HG03108 (cell line): ENCODE data around the gene FGF10.

Source experiments
- ATAC-seq: cut with Tn5 transposase; IDR thresholded peaks from one replicate; pipeline ENCODE4 v1.9.1; 2021; ENCODE audit warnings: moderate library complexity; ENCODE audit not compliant: unreplicated experiment

The FGF10 gene

DNA sequence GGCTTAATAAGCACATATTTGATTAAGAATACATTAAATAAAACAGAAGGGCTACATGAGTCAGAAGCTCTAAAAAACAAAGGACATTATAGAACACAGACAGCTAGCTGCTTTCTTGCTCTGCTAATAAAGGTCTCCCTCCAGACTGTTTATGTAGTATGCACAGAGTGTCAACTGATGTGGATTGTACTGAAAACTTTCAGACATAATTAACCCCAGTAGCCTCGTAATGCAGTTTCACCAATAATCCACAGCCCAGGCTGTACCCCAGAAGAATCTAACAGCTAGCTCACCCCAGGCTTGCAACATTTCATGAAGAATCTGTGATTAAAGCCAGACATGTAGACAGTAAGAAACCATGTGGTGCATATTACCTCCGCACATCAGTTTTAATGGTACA, 30.8 kb downstream of the FGF10 start:
- ATAC-seq: no peak

DNA sequence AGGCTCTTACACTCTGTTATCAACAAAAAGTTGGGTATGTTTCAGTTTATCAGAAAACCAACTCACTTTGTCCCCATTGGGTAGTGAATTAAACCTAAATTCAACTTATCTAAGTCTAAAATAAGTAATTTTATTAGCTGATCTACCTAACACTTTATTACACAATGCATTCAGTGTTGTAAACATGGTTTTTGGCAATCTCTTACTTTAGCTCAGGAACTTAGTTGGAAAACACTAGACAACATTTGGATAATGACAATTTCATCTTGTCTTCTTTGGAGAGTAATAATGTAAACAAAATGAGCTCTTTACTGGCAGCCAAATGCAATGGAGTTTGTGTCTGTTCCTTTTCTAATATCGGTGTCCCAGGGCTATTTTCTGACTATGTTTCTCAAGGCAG, 33.0 kb downstream of the FGF10 start:
- no peak for ATAC-seq

DNA sequence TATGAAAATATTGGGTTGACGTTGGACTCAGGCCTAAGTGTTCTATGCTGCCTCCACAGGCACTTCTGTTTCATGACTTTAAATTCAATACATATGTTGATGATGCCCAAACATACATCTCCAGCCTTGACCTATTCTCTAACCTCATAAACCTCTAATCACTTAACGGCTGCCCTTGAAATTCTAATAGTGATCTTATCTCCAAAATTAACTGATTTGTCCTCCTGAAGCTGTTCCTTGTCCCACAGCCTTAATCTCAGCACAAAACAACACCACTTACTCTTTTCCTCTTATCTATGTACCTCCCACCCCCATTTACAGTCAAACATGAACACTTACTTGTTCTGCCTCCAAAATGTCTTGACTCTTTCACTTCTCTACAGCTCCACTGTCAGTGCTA, 43.3 kb downstream of the FGF10 start:
- ATAC-seq: no peak

DNA sequence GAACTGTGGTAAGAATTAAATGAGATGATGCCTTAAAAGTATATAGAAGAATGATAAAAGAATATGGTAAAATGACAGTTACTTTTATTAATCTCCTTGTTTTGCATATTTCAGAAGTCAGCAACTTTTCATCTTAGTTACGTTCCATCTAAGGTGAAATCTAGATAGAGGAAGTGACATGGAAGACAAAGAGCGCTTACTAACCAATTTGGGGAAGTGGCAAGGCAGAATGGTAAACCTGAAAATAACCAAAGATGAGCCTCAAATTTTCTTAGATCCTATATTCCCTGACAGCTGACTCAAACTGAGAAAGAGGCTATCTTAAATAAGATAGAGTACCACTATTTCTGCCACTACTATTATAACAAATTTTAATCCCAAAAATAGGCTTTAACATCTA, 52.5 kb downstream of the FGF10 start:
- no peak for ATAC-seq

DNA sequence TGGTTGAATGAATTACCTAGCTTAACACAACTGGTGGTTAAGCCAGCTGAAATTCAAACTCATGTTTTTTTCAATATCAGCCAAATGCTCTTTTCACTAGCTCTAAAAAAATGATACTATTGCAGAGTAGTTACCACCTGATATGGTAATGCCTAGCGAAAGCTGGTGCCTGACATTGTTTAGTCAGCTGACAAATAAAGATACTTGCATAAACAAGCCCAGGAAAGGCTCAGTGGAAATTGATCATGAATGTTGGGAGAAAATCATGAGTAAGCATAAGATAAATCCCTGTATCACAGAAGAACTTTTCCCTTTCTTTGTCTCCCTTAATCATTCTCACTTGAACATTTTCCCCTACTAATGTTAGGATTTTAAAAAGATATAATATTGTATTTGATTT, 54.6 kb downstream of the FGF10 start:
- no peak for ATAC-seq

DNA sequence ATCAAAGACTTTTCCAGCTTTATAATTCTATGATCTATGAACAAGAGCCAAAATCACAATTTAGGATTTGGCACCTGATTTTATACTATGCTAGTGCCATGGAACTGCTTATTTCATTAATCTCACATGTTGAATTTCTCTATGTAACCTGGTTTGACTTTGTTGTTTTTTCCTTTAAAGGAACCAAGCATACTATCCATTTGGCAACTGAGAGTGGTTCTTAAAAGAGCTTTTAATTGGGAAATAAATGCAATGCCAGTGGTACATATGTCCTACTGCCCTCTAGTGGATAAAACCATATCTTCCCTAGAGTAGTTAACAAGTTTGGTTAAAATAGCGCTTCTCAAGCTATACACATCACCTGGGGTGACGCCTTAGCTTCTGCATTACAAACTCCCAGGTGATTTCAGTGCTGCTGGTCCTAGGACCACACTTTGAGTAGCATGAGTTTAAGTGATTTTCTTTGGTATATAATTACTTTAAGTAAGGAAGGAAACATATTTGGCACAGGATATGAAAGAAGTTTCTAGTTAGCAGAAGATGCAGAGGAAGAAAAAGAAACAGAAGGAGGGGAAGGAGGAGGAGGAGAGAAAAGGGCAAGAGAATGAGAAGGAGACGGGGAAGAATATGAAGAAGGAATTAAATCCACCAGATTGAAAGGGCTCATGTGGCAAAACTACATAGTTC, 56.8 kb downstream of the FGF10 start:
- no peak for ATAC-seq

DNA sequence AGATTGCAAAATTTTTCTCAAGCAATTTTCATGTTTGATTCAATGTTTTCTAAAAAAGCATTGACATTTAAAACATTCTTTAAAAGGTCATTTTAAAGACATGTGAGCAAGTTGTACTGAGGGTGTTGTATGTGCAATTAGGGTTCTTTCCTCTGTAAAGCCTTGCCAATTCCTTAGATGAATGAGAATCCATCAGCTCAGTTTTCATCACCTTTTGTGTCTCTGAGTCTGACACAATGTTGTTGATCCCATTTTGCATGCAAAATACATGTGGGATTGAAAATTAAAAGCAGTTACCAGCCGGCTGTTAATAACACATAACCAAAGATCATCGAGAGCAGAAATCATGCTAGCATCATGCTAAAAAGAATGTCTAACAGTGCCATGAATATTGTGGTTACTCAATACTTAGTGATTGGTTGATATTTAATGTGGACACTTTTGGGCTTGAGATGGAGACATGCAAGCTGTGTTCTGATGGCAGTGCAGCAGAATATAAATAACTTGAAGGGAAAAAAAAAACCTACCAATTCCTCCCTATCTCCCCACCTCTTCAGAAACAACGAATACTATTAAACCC, 57.7 kb downstream of the FGF10 start:
- ATAC-seq: no peak

DNA sequence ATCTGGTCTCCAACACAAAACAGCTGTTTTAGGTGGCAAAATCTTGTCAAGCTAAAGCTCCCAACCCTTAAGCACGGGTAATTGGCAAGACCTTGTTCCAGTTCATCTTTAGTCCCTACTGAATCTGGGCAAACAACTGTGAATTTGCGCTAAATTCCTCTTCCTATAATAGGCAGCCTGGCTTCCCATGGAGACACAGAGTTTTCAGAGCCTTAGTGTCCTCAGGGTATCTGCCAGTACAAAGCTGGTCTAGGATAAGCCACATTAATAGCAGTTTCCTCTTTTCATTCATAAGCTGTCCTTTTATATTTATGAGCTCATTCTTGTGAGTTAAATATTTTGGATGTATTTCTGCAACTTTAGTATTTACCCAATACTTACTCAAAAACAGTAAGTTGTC, 59.5 kb downstream of the FGF10 start:
- no peak for ATAC-seq

DNA sequence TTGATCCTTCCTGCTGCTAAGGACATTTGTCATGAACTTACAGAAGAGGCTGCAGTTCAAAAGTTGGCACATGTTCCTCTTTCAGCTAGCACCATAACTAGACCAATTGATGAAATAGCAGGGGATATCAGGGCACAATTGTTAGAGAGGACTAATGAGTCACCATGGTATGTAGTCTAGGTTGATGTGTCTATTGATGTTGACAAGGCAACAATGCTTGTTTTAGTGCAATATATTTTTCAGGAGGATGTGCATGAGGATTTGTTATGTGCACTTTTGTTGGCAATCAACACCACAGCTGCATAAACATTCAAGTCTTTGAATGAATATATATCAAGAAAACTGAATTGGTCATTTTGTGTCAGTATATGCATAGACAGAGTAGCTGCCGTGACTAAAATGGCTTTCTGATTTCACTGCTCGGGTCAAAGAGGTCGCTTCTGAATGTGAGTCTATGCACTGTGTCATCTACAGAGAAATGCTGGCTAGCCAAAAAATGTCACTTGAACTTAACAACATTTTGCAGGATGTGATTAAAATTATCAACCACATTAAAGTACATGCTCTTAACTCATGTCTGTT, 68.0 kb downstream of the FGF10 start:
- no peak for ATAC-seq

DNA sequence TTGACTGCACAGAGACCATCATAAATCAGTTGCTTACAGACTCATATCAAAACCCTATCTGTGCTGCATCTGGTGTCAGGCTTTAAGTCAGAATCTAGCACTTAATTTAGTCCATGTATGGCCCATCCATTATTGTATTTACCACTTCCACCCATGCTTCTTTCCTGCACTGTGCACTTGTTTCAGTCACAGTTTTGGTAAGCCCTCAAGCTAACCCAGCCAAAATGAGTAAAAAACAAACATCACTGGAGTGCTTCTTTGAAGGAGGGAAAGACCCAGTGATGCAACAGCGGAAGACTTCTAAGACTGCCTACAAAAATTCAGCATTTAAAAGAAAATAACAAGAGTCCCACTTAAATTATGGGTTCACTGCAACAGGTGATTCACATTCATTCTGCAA, 69.0 kb downstream of the FGF10 start:
- no peak for ATAC-seq

DNA sequence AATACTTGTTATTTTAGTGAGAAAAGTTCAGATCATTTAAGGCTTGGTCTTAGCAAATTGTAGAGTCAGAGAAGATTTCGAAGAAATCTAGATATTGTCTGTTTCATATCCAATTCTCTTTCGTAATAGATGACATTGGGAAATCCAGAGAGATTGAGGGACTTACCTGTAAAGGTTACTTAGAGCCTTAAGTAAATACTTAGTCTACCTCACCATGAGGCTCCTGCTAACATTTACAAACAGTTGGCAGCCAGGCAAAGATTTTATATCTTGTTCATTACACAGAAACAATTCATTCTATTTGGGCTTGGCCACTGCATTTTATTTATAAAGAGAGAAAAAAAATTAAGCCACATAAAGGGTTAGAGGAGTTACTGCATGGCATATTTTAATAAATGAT, 70.3 kb downstream of the FGF10 start:
- ATAC-seq: no peak

DNA sequence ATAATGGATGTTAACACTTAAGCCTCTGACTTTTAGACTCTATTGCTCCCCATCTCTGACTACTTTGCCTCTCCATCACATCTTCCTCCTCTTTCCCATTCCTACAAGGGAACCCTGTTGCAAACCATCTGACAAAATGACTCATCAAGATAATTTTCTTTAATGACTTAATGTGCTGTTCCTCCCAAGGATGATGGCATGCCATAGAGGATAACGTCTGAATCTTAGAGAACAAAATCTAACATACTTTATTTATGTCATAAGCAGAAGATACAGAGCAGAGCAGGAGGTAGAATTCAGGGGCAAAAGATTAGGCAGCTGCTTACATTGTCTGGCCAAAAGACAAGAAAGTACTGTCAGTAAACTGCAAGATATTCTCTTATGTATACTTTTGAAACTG, 76.8 kb downstream of the FGF10 start:
- no peak for ATAC-seq

DNA sequence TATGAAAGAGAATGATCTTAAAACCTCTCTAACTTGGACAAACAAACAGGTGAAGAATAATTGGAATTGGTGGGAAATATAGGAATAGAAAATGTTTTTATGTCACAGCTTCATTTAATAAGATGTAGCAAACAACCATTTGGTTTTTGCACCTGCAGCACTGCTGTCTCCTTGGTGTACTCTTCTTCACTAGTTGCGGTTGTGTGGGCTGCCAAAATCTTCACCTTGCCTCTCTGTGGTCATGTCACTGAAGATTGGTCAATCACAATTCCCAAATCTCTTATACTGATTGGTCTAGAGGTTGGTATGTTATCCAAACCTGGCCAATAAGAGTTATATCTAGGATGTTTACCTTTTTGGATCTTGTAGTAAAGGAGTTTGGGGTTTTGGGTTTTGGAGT, 88.7 kb downstream of the FGF10 start:
- no peak for ATAC-seq

DNA sequence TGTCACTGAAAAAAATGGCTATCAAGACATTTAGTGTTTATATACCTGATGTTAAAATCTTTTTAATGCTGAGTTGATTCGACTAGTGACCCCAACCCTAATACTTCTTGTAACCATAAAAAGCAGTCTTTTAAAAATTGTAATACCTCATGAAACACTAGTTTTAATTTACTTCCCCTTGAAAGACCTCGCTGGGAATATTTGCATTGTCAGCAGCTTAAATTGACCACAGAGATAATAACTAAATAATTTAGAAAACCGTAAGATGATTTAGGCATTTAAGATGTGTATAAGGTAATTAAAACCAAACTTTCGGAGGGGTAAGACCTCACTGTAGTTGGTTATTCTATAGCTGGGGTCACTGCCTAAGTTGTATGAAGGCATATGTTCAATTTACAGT, 89.8 kb downstream of the FGF10 start:
- ATAC-seq: no peak

DNA sequence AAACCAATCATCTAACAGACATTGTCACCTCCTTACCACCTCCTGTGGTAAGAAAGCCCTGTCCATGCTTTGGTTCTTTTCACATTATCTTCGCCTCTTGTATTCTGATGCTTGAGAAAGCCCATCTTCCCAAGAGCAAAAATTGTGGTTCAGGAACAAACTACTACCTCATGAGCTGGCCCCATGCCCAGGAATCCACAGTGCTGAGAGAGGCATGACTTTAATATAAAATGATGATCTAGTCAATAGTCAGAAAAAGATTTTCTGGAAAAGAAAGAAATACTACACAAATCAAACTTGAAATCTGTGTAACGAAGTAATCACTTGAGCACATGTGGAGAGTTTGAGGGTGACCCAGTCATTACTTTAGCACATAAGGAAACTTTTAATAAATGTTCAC, 94.7 kb downstream of the FGF10 start:
- no peak for ATAC-seq

DNA sequence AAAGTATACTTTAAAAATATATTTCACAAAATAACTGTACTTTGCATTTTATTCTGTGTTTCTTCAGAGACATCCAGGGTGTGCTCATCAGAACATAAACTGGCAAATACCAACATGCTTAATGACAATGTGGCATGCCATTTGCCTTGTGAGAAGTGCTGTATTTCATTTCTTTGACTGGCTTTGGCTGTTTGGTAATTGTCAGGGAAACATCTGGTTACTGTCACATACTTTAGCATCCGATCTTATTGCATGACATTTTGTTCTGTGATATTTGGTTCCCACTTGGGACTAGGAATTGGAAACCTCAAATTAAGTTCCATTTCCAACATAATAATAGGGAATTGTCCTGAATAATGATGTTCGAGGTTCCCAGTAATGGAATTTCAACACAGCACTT, 96.5 kb downstream of the FGF10 start:
- ATAC-seq: no peak

DNA sequence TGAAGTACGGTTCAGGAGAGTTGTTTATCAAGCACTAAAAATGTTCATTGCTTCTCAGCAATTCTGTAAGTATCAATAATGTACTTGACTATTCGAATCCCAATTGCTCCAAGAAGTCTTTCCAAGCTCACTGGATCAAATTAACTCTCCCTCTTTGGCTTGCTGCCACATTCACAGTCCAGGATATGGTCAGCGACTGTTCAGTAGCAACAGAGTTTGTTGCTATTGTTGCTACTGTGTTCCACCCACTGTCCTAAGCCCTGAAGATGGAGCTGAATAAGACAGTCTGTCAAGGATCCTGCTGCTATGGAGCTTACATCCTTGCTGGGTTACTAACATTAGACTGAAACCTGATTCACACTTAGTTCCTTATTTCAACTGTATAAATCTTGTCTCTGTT, 110.8 kb downstream of the FGF10 start:
- ATAC-seq: no peak

DNA sequence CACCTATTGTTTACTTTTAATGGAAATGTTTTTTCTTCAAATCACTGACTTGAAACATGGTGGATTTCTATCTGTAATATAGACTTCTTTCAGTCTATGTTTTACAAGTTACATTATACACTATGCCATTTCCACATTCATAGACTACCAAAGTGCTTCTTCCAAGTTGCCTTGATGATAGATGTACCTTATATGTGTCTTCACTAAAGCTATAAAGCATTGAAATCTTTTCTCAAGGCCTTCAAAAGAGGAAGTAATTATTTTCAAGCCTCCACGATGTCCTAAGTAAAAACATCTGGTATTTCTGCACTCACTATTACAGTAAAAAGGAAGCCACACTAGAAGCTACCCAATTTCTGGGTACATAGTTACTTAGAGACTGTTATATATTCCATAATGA, 113.3 kb downstream of the FGF10 start:
- no peak for ATAC-seq

DNA sequence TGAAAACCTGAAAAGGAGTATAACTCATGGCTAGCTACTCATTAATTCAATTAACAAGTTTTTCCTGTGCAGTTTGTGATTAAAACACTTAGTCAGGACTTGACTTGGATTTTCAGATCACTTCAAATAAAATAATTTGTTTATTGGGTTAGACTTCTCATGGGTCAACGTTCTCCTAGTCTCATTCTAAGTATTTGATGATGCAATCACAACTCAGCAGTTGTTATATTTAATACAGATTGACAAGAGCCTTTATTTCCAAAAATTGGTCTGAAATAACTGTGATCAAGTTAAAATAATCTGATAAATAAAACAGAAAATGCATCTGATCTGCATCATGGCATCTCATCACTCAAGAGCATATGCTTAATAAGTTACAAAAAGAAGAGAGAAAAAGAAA, 113.9 kb downstream of the FGF10 start:
- ATAC-seq: no peak

DNA sequence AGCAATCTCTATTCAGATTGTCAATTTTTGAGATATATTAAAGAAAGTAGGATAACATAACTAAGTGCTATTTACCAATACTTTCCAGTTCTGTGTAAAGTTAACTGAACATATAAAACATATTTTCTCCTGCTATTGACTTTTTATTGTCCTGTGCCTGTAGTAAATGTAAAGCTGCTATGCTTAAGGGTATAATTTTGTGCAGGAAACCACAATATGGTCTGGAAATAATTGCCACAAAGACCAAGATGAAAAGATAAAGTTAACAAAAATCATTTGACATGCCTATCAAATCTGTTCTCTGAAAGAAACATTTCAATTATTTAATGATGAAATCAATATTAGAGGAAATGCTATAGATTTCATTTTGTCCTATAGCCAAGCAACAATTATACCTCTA, 121.3 kb downstream of the FGF10 start:
- no peak for ATAC-seq

DNA sequence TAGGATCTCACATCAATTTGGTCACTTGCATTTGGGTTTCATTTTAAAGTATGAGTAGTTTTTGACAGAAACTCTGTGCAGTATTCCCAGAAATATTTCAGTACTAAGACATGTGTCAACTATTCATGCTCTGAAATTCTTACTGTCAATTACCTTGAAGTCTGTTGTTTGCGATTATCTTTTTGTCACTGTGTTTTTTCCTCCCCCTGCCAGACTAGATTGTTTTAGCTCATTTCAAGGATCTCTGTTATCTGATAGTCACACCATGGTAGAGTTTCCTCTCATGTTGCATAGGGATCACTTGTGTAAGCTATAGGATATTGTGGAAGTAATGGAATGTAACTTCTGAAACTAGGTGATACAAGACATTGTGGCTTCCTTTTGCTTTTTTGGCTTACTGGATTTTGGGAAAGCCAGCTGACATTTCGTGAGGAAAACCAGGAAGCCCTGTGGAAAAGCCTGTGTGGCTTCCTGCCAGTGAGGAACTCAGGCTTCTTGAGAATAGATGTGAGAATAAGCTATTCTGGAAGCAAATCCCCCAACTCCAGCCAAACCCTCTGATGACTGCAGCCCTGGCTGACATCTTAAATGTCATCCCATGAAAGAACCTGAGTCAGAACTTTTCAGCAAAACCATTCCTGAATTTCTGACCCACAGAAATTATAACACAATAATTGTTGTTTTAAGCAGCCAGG, 122.2 kb downstream of the FGF10 start:
- no peak for ATAC-seq

DNA sequence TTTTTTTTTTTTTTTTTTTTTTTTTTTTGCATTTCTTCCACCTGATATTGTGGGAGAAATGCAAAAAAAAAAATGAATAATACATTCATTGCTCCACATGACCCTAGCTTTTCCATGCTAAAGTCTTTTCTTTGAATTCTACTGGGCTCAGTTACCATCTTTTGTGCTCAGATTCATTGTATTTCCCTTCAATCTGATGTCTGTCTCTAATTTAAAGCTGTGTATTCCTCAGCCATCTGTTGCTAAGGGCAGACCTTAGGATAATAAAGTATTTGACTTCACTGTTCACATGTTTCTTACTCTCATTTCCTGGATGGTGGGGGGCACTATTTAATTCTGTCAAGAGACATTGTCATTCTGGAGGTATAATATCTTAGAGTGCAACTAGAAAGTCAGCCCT, 123.5 kb downstream of the FGF10 start:
- ATAC-seq: no peak
